Stomach (tissue), 9 donors: ENCODE results near the gene GRIN2C. TPM values are rescaled to one million over a fixed set of nuclear protein-coding genes. Genes with fewer than 3 reads are reported as not detected.
A peak's percentile ranks its signal among the peaks of the same experiment; 100 is the strongest.

Experiments
- DNase-seq, 2 donors: peaks; one replicate each; pipeline versions ENCODE4 v3.0.0 to v3.0.0-alpha.2; 2013 to 2019
- H3K27ac ChIP-seq, 5 donors: fragments of 200-600 bp in 4 of 5; sonication (generic) in 4 of 5; one replicate each; pipeline ENCODE4 v1.5.1; 2013 to 2019; ENCODE audit warnings: mild to moderate bottlenecking in 1 of 5, moderate library complexity in 1 of 5
- H3K27me3 ChIP-seq, 3 donors: fragments of 200-600 bp; sonication (generic); one replicate each; pipeline ENCODE4 v1.5.1; 2017 to 2019; ENCODE audit warnings: mixed run types in 1 of 3
- H3K36me3 ChIP-seq, 4 donors: fragments of 200-600 bp; sonication (generic); 1 replicate in 3 of 4; 2 replicates in 1 of 4; pipeline ENCODE4 v1.5.1; 2016 to 2019
- H3K4me1 ChIP-seq, 4 donors: fragments of 200-600 bp; sonication (generic); one replicate each; pipeline ENCODE4 v1.5.1; 2016 to 2019
- H3K4me3 ChIP-seq, 4 donors: fragments of 200-600 bp; sonication (generic) in 3 of 4; one replicate each; pipeline ENCODE4 v1.5.1; 2016 to 2019; ENCODE audit warnings: mild to moderate bottlenecking in 1 of 4
- H3K9me3 ChIP-seq, 4 donors: fragments of 200-600 bp; sonication (generic); one replicate each; pipeline ENCODE4 v1.5.1; 2016 to 2019
- CTCF ChIP-seq, 7 experiments: fragments of 450-650 bp in 4 of 7; fragments of 200-600 bp in 3 of 7; sonication (generic) in 3 of 7; IDR thresholded peaks; one replicate each; pipeline ENCODE4 v1.5.1; 2016 to 2019; ENCODE audit warnings: antibody characterized with exemption in 7 of 7, control low read depth in 2 of 7, mild to moderate bottlenecking in 1 of 7
- EP300 ChIP-seq: sonication (generic); formaldehyde crosslinking; IDR thresholded peaks from one replicate; pipeline ENCODE4 v1.6.1; 2017; ENCODE audit warnings: antibody characterized with exemption
- POLR2A ChIP-seq, 4 donors: fragments of 450-650 bp; IDR thresholded peaks; one replicate each; pipeline ENCODE4 v1.6.1; 2016; ENCODE audit warnings: antibody characterized with exemption in 4 of 4, control low read depth in 2 of 4, mild to moderate bottlenecking in 1 of 4, moderate library complexity in 1 of 4
- POLR2AphosphoS5 ChIP-seq, 3 donors: sonication (generic); formaldehyde crosslinking; IDR thresholded peaks; one replicate each; pipeline ENCODE4 v1.6.1; 2016; ENCODE audit warnings: antibody characterized with exemption in 3 of 3
- WGBS, 5 donors: extraction: QIAGEN DNeasy Blood & Tissue Kit in 3 of 5; methylation state at CpG; one replicate each; pipeline versions ENCODE4 v1.1.5 to v1.1.7; 2013 to 2018; 5-methylcytosine and 5-hydroxymethylcytosine counted together
- intact Hi-C: fragments of 100-400 bp; cut with DNase I; formaldehyde crosslinking; loops from one replicate; pipeline ENCODE4 v1.15.1; 2023; ENCODE audit warnings: low total_unique reads
- polyA plus RNA-seq, 3 donors: library from polyadenylated mRNA; stranded (reverse); fragments of 200-250 nt; gene quantifications; one replicate each; pipeline ENCODE4 v1.2.3, GENCODE V29; 2013
- total RNA-seq, 5 donors: library from RNA; depleted of rRNA; stranded (reverse); fragments of >200 nt; gene quantifications; one replicate each; pipeline versions ENCODE4 v1.1.0 to v1.2.3, GENCODE V29; 2014 to 2016
- donor health status: healthy with polysubstance abuse.
- donor health status: Bipolar disorder and iron deficiency.
- donor health status: healthy.

GRIN2C gene
- total and polyA plus RNA-seq, 8 donors = 0.33 to 0.55 TPM; not detected in 6

GRCh38 chr17:74860872-74861661 is 1.4 kb upstream of the GRIN2C start:
- intact Hi-C loops = loop anchor here (5.0 kb wide), 2 partner anchors 69 to 119 kb away; no protein-coding TSS in a partner anchor
- TF ChIP-seq POLR2AphosphoS5 (IDR thresholded peaks at IDR 0.05) (no peak), CTCF (IDR thresholded peaks at IDR 0.05) (no peak), POLR2A (IDR thresholded peaks at IDR 0.05) (no peak), EP300 (no peak)
- peaks cover 17 to 77% (median 45%) of the 10 kb centered on the region in 3 donors for H3K27me3 ChIP-seq
- WGBS, 5 donors = 1 to 4% (median 2%) methylated on average over 31 to 96 of the region's 96 CpGs
- peak overlapping the region; percentile 22 to 45 (median 31) for H3K4me3 ChIP-seq
- no peaks in the 10 kb centered on the region for H3K9me3 ChIP-seq
- peaks cover 0 to 7% (median 0%) of the 10 kb centered on the region in 4 donors for H3K36me3 ChIP-seq
- no peak for DNase-seq
- H3K27ac ChIP-seq = no peak overlapping the region
- H3K4me1 ChIP-seq = peaks cover 28 to 39% (median 34%) of the 10 kb centered on the region in 4 donors

DNA sequence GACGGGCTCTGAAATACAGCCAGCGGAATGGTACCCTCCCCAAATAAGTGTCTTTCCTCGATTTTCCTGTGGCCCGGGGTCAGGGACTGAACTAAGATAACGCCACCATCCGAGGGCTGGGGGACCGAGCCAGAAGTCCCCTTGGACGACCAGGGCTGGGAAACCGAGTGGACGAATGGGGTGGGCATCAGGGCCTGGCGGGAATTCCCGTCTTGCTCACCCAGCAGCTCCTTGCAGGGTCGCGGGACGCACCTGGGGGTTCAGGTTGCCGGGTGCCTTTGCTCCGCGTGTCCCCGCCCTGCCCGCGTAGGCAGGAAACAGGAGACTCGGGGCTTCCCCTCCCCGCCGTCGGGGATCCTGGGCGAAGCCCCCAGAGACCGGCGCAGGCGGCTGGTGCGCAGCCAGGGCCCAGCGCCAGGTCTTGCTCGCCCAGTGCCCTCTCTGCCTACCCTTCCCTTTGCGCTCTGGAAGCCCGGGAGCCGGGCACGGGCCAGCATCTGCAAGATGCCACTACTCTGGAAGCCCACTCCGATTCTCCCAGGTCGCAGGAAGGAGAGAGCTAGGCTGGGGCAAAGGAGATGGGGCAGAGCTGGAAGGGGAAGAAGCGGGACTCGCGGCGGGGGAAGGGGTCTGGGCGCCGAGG is 665 bp upstream of the GRIN2C start:
- no peak for TF ChIP-seq EP300
- no peak for TF ChIP-seq POLR2A (IDR thresholded peaks at IDR 0.05)
- TF ChIP-seq POLR2AphosphoS5 (IDR thresholded peaks at IDR 0.05) = no peak
- H3K36me3 ChIP-seq = peaks cover 0 to 7% (median 0%) of the 10 kb centered on the region in 4 donors
- H3K4me3 ChIP-seq = peak overlapping the region in 3 of 4 donors; percentile 22 to 45 (median 31)
- peaks cover 17 to 84% (median 52%) of the 10 kb centered on the region in 3 donors for H3K27me3 ChIP-seq
- peaks cover 28 to 39% (median 34%) of the 10 kb centered on the region in 4 donors for H3K4me1 ChIP-seq
- WGBS, 5 donors = 1 to 5% (median 2%) methylated on average over 21 to 44 of the region's 44 CpGs
- H3K27ac ChIP-seq = no peak overlapping the region
- DNase-seq = no peak
- no peaks in the 10 kb centered on the region for H3K9me3 ChIP-seq
- intact Hi-C loops = loop anchor here (5.0 kb wide), 2 partner anchors 68 to 118 kb away; no protein-coding TSS in a partner anchor

GRCh38 chr17:74858672-74859458 is 820 bp downstream of the GRIN2C start:
- peaks cover 28 to 35% (median 32%) of the 10 kb centered on the region in 4 donors for H3K4me1 ChIP-seq
- no peak for DNase-seq
- WGBS, 5 donors = 43 to 50% (median 48%) methylated on average over 12 of the region's 12 CpGs
- H3K27ac ChIP-seq = no peak overlapping the region
- intact Hi-C loops = no loop called here
- TF ChIP-seq CTCF (IDR thresholded peaks at IDR 0.05) (no peak), POLR2A (IDR thresholded peaks at IDR 0.05) (no peak), EP300 (no peak), POLR2AphosphoS5 (IDR thresholded peaks at IDR 0.05) (no peak)
- no peaks in the 10 kb centered on the region for H3K9me3 ChIP-seq
- no peak overlapping the region for H3K4me3 ChIP-seq
- H3K27me3 ChIP-seq = peaks cover 17 to 95% (median 66%) of the 10 kb centered on the region in 3 donors
- peaks cover 0 to 2% (median 0%) of the 10 kb centered on the region in 4 donors for H3K36me3 ChIP-seq

GRCh38 chr17:74857191-74857590 is 2.5 kb downstream of the GRIN2C start:
- Histone ChIP-seq H3K9me3 (peaks cover 0 to 2% (median 0%) of the 10 kb centered on the region in 4 donors), H3K27ac (no peak overlapping the region), H3K36me3 (no peaks in the 10 kb centered on the region), H3K4me3 (no peak overlapping the region), H3K4me1 (peaks cover 32 to 43% (median 34%) of the 10 kb centered on the region in 4 donors), H3K27me3 (peaks cover 26 to 100% (median 79%) of the 10 kb centered on the region in 3 donors)
- no peak for DNase-seq
- WGBS, 5 donors = 59 to 73% (median 69%) methylated on average over 4 of the region's 4 CpGs
- intact Hi-C loops = no loop called here
- TF ChIP-seq CTCF (IDR thresholded peaks at IDR 0.05) = no peak
- TF ChIP-seq POLR2AphosphoS5 (IDR thresholded peaks at IDR 0.05) = no peak
- no peak for TF ChIP-seq EP300
- TF ChIP-seq POLR2A (IDR thresholded peaks at IDR 0.05) = no peak
